T-helper 2 cell (primary cell): ENCODE data around the gene FAM53B.
A peak's percentile ranks its signal among the peaks of the same experiment; 100 is the strongest.

Experiments used
- DNase-seq, 5 experiments: peaks; one replicate each; pipeline versions ENCODE4 v3.0.0 to v3.0.0-alpha.2; 2012 to 2022

FAM53B gene

GRCh38 chr10:124645467-124646095 is 98.6 kb downstream of the FAM53B start:
- DNase-seq: no peak

GRCh38 chr10:124644771-124645415 is 99.3 kb downstream of the FAM53B start:
- no peak for DNase-seq

DNA sequence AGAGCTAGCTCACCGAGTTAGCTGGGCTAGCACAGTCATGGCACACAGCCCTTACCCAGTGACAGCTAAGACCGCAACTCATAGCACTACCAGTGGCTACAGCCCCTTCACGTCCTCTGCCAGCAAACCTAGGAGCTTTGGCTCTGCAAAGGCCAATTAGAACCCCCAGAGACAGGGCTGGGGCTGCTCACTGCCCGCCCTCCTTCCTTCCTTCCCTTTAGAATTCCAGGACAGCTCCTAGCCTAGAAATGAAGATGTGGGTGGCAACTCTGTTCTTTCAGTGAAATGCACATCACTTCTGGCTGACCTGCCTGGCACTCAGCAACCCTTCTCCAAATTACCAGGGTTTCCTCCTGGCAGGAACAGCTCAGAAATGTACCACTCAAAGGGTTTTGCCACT is 99.9 kb downstream of the FAM53B start:
- DNase-seq: no peak

DNA sequence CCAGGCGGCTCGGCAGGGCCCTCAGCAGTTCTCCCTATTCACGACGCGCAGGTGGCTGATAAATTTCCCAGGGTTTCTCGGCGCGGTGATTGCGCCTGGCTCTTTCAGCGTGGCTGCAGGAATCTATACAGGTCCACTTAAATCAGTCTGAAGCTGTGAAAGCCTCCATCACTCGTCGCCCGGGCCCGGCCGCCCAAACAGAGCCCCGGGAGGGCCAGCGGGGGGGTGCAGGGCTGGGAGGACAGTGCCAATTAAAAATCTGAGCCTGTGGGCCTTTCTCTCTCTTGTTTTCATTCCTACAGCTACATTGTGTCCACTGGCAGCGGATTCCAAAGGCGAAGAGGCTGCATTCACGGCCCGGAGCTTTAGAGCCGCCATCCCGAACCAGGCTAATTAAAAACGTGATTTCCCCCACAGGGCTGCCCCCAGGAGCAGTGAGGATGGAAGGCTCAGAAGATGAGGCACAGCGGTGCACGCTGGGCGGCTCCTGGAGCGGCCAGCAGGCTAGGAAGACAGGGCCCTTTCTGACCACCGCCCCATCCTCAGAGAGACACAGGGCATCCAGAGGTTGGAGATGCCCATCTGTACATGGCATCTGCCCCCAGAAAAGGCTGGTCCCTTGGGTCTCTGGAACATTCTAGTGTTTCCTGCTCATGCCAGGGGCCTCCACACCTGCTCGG is 100.7 kb downstream of the FAM53B start:
- no peak for DNase-seq

GRCh38 chr10:124642088-124642710 is 102.0 kb downstream of the FAM53B start:
- DNase-seq: no peak

DNA sequence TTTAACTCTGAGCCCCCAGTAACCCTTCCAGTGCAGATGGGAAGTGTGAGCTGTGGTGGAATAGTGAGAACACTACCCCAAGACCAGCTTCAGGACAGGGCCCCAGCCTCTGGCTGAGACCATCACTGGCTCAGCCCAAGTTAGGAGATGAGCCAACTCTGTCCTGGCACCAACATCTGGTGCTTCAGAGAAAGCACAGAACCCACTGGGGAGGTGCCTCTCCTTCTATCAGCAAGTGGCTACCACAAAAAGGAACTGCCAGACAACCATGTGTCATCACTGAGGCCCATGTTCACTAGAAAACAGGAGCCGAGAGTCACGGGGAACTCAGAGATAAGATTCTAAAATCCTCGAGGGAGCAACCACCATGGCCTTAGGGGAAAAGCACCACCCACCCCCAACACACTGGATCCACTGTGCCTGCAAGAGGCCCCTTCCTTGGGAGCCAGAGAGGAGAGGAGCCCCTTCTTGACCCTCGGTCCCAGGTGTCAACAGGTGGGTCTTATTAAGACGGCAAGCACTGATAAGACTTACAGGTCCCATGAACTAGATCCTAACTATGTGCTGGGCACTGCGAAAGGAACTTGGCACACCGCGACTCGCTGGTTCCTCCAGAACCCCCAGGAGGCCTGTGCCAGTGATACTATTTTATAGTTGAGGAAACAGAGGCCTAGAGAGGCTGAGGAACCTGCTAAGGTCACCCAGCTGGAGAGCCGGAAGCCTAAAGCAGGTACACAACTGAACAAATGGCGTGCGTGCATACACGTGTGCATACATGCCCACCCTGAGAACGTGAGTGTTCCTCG is 102.7 kb downstream of the FAM53B start:
- DNase-seq: peak in 3 of 5 experiments; percentile 16 to 82 (median 69)

DNA sequence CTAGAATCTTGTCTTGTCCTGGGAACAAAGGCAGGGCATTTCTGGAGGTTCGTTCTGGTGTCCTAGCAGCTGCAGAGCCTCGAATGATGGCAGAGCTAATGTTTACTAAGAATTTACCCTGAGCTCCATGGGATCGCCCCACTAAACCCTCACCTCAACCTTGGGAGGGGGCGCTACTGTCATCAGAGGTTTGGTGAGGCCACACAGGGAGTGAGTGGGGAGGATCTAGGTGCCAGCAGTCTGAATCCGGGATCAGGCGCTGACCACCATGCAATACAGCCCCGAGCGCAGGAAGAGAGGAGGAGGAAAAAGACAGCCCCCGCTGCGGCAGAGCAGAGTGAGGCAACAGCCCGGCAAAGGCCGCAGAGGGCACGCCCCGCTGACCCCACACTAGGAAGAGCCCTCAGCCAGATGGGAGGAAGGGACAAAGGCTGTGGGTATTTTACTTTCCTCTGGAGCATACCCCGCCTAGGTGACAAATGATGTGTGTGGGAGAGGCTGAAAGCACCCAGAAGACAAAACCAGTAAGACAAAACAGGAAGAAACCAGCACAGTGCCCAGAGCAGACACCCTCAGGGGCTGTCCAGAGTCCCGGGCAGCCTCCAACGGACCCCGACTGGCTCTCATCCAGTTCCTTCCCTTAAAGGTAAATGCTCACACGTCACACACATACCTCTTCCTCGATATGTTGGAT is 103.5 kb downstream of the FAM53B start:
- DNase-seq: peak in 2 of 5 experiments; percentile 17 to 50

DNA sequence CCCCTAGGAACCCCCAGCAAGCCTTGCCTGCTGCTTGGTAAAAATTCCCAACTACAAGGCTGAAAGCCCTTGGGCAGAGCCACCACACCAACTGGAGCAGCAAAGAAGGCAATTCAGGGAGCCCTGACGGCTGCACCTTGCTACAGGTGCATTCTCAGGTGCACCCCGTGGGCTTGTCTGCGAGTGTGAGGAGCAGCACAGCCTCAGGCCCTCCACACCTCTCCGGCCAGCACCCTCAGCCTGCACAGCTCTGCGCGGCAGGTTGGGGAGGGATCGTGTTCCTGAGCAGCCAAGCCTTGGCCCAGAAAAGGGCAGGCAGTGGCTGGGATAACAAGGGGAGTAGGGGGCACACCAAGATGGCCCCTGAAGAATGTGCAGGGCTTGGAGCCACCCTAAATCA is 104.1 kb downstream of the FAM53B start:
- no peak for DNase-seq

GRCh38 chr10:124639646-124640045 is 104.5 kb downstream of the FAM53B start:
- DNase-seq: no peak

GRCh38 chr10:124639206-124639605 is 105.0 kb downstream of the FAM53B start:
- DNase-seq: no peak

- DNase-seq: no peak
These were observed 106.4 kb downstream of the FAM53B start for GRCh38 chr10:124637746-124638145.

DNA sequence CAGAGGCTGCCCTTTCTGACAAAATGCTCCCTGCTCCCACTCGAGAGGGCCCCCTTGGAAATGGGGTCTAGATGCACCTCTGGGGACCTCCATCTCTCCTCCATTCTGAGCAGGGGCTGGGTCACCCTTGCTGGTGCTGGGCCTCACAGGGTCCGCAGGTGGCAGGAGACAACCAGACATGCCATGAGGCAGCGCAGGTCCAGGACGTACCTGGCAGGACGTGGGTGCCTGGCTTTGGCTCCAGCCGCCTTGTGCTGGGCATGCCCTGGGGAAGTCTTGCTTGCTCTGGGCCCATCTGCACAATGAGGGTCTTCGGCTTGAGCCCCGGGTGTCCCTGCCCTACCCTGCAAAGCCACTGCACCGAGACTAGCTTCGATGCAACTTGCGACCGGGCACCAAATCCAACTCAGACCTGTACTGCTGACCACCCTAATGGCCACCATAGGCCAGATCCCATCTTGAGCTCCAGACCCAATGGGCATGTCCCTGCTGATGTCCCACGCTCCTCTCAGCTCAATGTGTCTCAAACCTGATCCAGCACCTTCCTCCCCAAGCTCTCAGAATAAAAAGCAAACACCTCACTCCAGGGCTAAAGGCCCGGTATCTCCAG is 107.0 kb downstream of the FAM53B start:
- DNase-seq: no peak

DNA sequence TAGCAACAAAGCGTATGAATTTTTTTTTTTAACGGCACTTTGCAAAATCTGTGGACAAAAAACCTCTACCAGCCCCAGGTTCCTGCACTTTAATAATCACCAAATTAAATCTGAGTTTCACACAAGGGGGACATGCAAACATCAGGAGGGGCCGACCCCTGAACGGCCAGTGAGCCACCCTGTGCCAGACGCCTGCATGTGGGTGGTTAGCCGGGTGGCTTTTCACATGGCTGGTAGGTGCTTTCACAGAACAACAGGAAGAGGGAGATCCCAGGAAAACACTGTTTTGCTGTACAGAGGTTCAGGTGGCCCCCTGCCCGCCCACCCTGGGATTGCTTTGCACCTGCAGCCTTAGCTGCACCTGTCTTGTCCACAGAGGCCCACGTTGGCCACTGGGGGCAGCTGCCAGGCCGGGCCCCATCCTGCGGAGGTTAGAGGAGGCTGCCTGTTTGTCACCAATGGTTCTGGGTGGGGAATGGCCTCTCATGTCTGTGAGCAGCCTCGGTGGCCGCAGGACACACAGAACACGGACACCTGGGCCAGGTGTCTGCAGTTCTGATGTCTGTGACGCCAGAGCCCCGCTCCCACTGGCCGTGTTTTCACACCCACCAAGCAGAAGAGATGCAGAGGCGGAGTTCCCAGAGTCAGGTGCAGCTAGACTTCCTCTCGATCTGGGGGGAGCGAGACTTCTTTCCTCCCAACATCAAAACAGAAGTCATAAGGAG is 107.7 kb downstream of the FAM53B start:
- DNase-seq: peak in 3 of 5 experiments; percentile 28 to 69 (median 37)

GRCh38 chr10:124632566-124632965 is 111.6 kb downstream of the FAM53B start:
- DNase-seq: no peak

DNA sequence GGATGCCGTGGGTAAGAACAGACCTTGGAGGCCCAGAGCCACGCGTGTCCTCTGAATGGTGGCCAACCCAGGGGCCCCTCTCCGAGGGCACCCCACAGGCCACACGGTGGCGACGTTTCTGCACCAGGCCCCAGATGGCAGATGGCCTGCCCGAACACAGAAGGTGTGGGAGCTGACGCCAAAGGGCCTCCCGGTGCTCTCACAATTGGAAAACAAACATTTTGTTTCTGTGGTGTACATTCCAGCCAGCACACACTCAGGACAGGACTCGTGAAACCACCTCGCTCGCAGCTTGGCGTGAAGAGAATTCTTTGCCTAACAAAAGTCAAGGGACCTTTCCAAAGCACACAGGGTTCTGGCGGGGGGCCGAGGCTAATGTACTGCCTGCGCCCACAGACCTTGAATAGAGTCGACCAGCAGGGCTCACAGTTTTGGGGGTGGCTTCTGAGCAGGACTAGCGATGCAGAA is 112.1 kb downstream of the FAM53B start:
- DNase-seq: peak in 3 of 5 experiments; percentile 28 to 46 (median 32)

- DNase-seq: no peak
These were observed 113.6 kb downstream of the FAM53B start for GRCh38 chr10:124630551-124630950.

DNA sequence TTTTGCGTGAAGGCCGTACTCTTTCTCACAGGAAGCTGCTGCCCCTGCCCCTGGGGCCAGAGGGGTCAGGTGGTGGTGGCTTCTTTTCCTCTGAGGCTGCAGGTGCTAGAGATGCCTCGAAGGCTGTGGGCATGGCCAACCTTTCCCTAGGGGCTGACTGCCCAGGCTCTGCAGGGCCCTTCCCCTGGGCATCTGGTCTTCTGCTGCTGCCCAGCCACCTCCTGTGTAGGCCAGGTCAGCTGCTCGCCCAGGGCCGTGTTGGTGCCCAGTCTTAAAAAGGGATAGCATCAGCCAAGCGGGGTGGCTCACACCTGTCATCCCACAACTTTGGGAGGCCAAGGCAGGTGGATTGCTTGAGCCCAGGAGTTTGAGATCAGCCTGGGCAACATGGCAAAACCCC is 114.3 kb downstream of the FAM53B start:
- no peak for DNase-seq

DNA sequence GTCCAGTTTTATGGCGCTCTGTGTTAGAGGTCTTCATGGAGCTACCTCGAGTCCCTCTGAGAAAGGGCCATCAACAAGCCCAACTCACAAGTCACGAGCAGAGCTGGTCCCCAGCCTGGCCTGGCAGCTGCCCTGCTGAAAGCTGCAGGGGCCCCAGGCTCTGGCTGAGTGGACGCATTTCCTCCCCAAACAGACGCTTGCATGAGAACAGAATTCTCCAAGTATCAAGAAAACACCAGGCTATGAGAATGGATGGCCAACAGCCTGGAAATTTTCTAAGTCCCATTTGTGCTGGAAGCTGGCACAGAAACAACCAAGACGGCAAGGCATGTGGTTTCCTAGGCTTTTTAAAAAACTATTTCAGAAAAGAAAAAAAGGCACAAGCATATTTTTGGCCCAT is 114.8 kb downstream of the FAM53B start:
- DNase-seq: no peak

DNA sequence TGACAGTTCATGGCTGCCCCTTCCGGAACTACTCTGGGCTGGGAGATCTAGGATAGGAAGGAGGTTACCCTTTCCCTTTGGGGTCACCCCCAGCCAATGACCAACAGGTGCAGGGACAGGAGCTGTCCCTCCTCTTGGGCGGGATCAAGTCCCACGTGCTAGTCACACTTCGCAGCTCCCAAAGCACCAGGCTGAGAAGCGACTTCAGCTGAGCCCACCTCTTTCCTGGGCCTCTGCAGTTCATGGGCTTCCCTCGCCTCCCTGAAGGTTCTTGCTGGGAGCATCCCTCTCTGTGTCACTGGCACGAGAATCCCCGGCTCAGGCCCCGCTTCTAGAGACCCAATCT is 115.5 kb downstream of the FAM53B start:
- DNase-seq: no peak

DNA sequence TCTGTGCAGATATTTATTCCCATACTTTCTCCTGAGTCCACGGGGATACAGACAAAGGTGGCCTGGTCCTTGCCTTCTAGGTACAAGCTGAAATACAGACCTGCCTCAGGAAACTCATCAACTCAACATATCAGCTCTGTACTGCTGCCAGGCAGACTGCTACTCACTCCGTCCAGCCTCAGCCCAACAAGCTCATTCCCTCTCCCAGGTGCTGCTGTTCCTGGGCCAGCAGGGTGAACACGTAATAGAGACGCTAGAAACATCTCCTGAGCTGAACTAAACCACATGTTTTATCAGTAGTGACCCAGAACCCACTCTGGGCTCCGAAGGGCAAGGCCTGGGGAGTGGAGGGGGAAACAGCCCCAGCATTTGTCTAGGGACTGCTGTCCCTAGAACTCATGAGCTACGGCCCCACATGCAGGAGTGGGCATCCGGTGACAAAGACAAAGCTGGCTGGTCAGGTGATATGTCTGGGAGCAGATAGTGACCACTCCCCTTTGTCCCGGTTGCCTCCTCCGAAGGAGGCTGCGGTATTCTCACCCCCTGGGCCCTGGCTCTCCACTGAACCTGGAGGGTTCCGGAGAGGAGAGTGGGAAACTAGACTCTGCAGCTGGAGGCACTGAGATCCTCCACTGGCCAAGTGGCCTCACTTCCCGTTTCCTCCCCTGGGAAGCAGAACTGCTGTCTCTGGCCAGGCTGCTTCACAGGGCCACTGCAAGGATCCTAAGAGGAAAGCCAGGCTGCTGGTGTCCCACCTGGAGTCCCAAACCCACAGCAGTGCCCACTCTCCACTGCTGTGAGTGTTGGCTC is 116.1 kb downstream of the FAM53B start:
- no peak for DNase-seq
